Skeletal muscle satellite cell (primary cell): ENCODE measurements around the gene TBCD.

Experiments
- H3K27me3 ChIP-seq: 2 replicates; pipeline ENCODE4 v1.7.0; 2013; ENCODE audit warnings: low read length; ENCODE audit not compliant: control insufficient read depth, insufficient read depth
- H3K36me3 ChIP-seq: 2 replicates; pipeline ENCODE4 v1.7.0; 2013; ENCODE audit warnings: mild to moderate bottlenecking, control low read depth, low read length; ENCODE audit not compliant: insufficient read depth
- H3K4me1 ChIP-seq: 2 replicates; pipeline ENCODE4 v1.7.0; 2013; ENCODE audit warnings: low read length; ENCODE audit not compliant: control insufficient read depth, insufficient read depth
- H3K4me2 ChIP-seq: 2 replicates; pipeline ENCODE4 v1.7.0; 2013; ENCODE audit warnings: mild to moderate bottlenecking, low read length
- H3K4me3 ChIP-seq: 2 replicates; pipeline ENCODE4 v1.7.0; 2013; ENCODE audit warnings: low read length
- H3K9ac ChIP-seq: 2 replicates; pipeline ENCODE4 v1.7.0; 2013; ENCODE audit warnings: mild to moderate bottlenecking, low read depth, low read length, moderate library complexity
- H3K9me3 ChIP-seq: replicated peaks from 2 replicates; pipeline ENCODE4 v1.7.0; 2013; ENCODE audit warnings: mild to moderate bottlenecking, control low read depth, low read length

The TBCD gene

DNA sequence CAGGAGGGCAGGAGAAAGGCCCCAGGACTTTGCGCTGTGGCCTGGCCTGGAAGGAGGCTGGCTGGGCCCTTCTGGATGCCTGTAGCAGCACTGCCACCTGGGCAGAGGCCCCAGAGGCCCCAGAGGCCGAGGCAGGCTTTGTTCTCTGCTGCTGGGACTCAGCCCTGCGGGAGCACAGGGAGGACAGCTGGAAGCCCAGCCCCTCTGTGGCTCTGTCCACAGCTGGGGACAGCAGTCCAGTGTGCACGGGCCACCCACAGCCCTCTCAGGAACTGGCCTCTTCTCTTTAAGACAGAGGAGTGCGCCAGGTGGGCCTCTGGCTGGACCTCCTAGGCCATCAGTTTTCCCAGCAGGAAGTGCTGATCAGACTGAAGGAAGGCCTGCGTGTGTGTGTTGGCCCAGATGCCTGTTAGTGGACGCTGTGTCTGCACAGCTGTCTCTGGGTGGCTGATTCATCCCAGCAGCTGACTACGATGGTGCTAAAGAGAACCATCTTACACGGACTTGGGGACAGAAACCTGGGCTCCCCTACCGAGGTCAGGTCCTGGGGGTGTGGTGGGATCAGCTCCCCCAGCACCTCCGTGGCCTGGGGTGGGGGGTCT, 114.8 kb downstream of the TBCD start:
- Histone ChIP-seq H3K27me3 (no peaks in the 10 kb centered on the region), H3K9me3 (no peaks in the 10 kb centered on the region), H3K4me1 (peaks cover 39% of the 10 kb centered on the region), H3K4me3 (no peak overlapping the region), H3K4me2 (peak overlapping the region; percentile 37), H3K9ac (peak overlapping the region; percentile 69), H3K36me3 (peaks cover 9% of the 10 kb centered on the region)

DNA sequence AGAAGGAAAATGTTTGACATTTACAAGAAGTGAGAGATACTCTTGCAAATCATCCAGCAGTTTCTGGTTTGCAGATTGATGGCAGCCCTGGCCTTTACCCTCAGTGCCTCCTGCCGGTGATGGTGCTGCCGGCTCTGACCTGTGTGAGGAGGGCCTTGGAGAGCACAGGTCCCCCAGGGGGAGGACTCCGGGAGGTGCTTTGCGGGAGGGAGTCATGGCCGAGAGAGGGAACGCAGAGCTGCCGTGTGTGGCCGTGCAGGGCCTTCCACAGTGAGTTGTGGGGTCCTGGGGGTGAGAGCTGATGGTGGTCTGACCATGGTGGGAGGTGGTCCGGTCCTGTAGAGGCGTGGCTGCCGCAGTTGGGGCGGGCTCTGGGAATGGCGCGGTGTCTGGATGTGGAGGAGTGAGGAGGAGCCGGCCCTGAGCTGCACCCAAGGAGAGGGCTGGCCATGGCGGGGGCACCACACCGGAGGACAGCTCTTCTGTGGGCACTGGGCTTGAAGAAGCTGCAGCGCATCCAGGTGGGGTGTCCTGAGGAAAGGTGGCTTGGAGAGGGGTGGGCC, 116.0 kb downstream of the TBCD start:
- Histone ChIP-seq H3K4me2 (no peak overlapping the region), H3K9me3 (no peaks in the 10 kb centered on the region), H3K4me3 (no peak overlapping the region), H3K36me3 (peaks cover 9% of the 10 kb centered on the region), H3K4me1 (peaks cover 37% of the 10 kb centered on the region), H3K9ac (no peak overlapping the region), H3K27me3 (no peaks in the 10 kb centered on the region)

DNA sequence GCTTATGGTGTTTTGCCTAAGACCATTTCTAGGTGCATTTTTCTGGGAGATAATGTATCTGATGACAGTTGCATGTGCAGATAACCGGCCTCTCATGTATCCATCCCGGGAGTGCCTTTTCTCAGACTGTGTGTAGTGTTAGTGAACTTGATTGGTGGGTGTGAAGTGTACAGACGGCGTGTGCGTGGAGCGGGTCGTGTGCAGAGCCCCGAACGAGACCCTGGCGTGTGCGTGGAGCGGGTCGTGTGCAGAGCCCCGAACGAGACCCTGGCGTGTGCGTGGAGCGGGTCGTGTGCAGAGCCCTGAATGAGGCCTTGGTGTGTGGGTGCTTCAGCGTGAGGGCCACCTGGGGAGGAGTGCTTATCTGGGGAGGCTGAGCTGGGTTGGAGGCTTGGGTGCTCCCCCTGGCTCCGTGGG, 116.9 kb downstream of the TBCD start:
- H3K4me2 ChIP-seq: no peak overlapping the region
- H3K4me1 ChIP-seq: peaks cover 28% of the 10 kb centered on the region

DNA sequence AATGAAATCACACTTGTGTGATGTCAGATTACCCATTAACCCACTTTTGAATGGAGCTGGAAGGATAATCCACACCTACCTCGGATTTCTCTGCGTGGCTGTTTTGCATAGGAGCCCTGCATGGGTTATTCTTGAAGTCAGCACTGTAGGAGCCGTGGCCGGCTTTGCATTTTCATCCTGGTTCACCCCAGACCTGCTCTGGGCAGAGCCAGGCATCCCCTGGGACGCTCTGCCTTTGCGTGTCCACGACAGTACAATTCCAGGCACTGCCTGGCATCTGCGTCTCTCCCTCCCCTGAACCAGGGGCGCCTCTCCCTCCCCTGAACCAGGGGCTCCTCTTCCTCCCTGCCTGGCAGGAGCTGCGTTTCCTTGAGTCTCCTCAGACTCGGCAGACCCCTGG, 117.7 kb downstream of the TBCD start:
- no peaks in the 10 kb centered on the region for H3K9me3 ChIP-seq
- no peak overlapping the region for H3K4me3 ChIP-seq
- H3K36me3 ChIP-seq: peaks cover 9% of the 10 kb centered on the region
- H3K4me2 ChIP-seq: no peak overlapping the region
- H3K4me1 ChIP-seq: peaks cover 20% of the 10 kb centered on the region
- H3K9ac ChIP-seq: no peak overlapping the region
- no peaks in the 10 kb centered on the region for H3K27me3 ChIP-seq

More for the DNA sequence above, 116.9 kb downstream of the TBCD start:
- Histone ChIP-seq H3K4me3 (no peak overlapping the region), H3K9ac (no peak overlapping the region), H3K36me3 (peaks cover 9% of the 10 kb centered on the region), H3K9me3 (no peaks in the 10 kb centered on the region), H3K27me3 (no peaks in the 10 kb centered on the region)

DNA sequence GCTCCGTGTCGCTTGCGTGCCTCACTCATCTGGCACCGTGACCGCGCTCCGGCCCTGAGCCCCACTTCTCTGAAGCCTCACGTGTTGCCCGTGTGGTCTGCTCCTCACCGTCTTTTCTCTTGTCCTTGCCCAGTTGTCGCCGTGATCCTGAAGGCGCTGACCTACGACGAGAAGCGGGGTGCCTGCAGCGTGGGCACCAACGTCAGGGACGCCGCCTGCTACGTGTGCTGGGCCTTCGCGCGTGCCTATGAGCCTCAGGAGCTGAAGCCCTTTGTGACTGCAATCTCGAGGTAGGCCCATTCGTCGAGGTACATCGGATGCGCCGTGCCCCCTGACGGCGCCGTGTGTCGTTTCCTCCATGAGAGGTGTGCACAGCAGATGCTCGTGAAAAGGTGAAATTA, 118.2 kb downstream of the TBCD start:
- H3K9ac ChIP-seq: no peak overlapping the region
- H3K4me1 ChIP-seq: peaks cover 17% of the 10 kb centered on the region
- no peaks in the 10 kb centered on the region for H3K27me3 ChIP-seq
- H3K9me3 ChIP-seq: no peaks in the 10 kb centered on the region
- H3K4me3 ChIP-seq: no peak overlapping the region
- no peak overlapping the region for H3K4me2 ChIP-seq
- peaks cover 9% of the 10 kb centered on the region for H3K36me3 ChIP-seq

DNA sequence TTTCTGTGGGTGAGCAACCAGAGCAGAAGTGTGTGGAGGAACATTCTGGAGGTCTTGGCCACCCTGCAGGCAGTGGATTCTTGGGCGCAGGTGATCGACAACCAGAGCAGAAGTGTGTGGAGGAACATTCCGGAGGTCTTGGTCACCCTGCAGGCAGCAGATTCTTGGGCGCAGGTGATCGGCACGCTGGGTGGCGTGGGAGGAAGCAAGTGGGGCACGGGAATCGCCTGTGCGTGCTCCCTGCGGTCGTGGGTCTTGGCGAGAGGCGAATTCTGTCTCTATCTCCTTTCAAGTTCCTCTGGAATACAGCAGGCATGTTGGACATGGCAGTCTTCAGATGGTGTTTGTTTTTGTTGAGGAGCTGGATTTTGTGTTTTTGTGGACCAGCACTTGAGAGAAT, 118.7 kb downstream of the TBCD start:
- no peaks in the 10 kb centered on the region for H3K9me3 ChIP-seq
- no peak overlapping the region for H3K4me3 ChIP-seq
- no peak overlapping the region for H3K9ac ChIP-seq
- peaks cover 17% of the 10 kb centered on the region for H3K4me1 ChIP-seq
- H3K36me3 ChIP-seq: peaks cover 9% of the 10 kb centered on the region
- no peaks in the 10 kb centered on the region for H3K27me3 ChIP-seq
- H3K4me2 ChIP-seq: no peak overlapping the region

DNA sequence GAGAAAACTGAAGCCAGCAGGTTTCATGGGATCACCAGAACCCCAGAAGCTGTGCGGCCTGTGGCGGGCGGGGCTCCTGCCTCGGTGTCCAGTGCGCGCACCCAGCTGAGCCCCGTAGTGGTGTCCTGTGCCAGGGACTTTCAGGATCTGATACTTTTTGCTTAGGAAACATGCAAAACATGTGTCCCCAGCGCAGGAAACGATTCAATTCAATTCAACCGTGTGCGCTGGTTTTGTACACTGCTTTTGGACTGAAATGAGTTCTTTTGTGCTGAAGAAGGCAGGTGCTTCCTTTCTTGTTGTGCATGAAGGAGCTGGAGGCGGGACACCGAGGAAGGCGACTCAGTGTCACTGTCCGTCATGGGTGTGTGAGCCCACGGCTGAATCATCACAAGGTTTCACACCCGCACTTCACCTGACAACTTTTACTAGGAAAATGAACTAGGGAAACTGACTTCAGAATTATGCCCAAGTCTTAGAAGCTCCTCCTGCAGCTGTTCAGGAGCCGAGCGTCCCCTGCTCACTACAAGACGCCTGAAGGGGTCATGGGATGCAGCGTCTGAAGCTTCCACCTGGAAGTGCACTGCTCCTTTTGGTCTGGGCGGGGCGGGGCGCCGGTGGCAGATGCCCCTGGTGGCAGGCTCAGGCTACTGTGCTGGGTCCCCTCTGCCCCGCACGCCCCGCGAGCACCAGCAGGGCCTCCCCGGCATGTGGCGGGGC, 119.4 kb downstream of the TBCD start:
- no peaks in the 10 kb centered on the region for H3K27me3 ChIP-seq
- H3K9me3 ChIP-seq: no peaks in the 10 kb centered on the region
- H3K9ac ChIP-seq: no peak overlapping the region
- H3K4me2 ChIP-seq: no peak overlapping the region
- H3K36me3 ChIP-seq: peaks cover 9% of the 10 kb centered on the region
- H3K4me3 ChIP-seq: no peak overlapping the region
- peaks cover 16% of the 10 kb centered on the region for H3K4me1 ChIP-seq

GRCh38 chr17:82871776-82872561, 120.1 kb downstream of the TBCD start:
- Histone ChIP-seq H3K27me3 (no peaks in the 10 kb centered on the region), H3K4me2 (no peak overlapping the region), H3K9ac (no peak overlapping the region), H3K4me3 (no peak overlapping the region), H3K4me1 (peaks cover 13% of the 10 kb centered on the region), H3K36me3 (peaks cover 9% of the 10 kb centered on the region), H3K9me3 (no peaks in the 10 kb centered on the region)

GRCh38 chr17:82872591-82873520, 121.0 kb downstream of the TBCD start:
- H3K4me2 ChIP-seq: no peak overlapping the region
- no peaks in the 10 kb centered on the region for H3K9me3 ChIP-seq

GRCh38 chr17:82873521-82873920, 121.7 kb downstream of the TBCD start:
- no peak overlapping the region for H3K4me3 ChIP-seq
- H3K9me3 ChIP-seq: no peaks in the 10 kb centered on the region
- H3K4me2 ChIP-seq: no peak overlapping the region
- H3K27me3 ChIP-seq: no peaks in the 10 kb centered on the region
- peaks cover 9% of the 10 kb centered on the region for H3K36me3 ChIP-seq
- no peak overlapping the region for H3K9ac ChIP-seq
- H3K4me1 ChIP-seq: peaks cover 7% of the 10 kb centered on the region

More at GRCh38 chr17:82872591-82873520, 121.0 kb downstream of the TBCD start:
- peaks cover 9% of the 10 kb centered on the region for H3K36me3 ChIP-seq
- H3K4me1 ChIP-seq: peaks cover 7% of the 10 kb centered on the region
- H3K4me3 ChIP-seq: no peak overlapping the region
- no peaks in the 10 kb centered on the region for H3K27me3 ChIP-seq
- H3K9ac ChIP-seq: no peak overlapping the region
